Stimulated activated CD4-positive, alpha-beta T cell treated with anti-CD3 and anti-CD28 coated beads, Interleukin-15, amount 100 ng/mL, for 48 hours (primary cell): ENCODE results near the gene CAMK2D.

Experiments
- DNase-seq, 2 donors: peaks; one replicate each; pipeline ENCODE4 v3.0.0-alpha.2; 2020; ENCODE audit warnings: low read depth in 2 of 2

The CAMK2D gene

GRCh38 chr4:113637823-113638561 lies 123.5 kb downstream of the CAMK2D start:
- no peak for DNase-seq

- no peak for DNase-seq
These were observed 124.2 kb downstream of the CAMK2D start for GRCh38 chr4:113637363-113637762.

GRCh38 chr4:113636877-113637276 lies 124.7 kb downstream of the CAMK2D start:
- no peak for DNase-seq

- no peak for DNase-seq
These were observed 125.1 kb downstream of the CAMK2D start for GRCh38 chr4:113636438-113636818.

DNA sequence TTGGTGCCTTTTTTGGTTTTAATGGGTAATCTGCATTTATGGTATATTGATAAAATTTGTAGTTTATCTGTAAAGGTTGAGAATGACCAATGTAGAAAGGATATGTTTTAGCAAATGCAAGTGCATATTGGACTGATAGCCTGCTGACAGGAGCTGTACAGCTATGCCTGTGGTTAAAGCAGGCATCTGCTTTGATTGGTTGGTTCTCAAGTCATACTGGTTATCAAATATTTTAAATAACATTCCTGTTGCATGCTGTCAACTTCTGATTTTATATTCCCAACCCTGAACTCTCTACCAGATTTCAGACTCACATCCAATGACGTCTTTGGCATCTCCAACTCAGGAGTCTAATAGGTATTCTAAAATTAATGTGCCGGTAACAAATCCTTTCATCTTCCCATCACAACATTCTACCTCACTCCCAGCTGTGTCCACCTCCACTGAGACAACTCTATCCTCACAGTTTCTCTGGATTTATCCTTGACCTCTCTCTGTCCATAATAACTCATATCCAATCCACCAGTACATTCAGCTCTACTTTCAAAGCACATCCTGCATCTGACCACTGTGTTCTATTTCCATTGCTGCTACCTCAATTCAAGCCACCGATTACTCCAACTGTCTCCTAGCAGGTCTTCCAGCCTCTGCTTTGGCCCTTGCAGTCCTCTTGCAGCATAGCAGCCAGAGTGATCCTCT lies 125.7 kb downstream of the CAMK2D start:
- no peak for DNase-seq

GRCh38 chr4:113634081-113634969 lies 127.2 kb downstream of the CAMK2D start:
- no peak for DNase-seq

GRCh38 chr4:113633467-113633866 lies 128.1 kb downstream of the CAMK2D start:
- DNase-seq = no peak

GRCh38 chr4:113628711-113629110 lies 132.8 kb downstream of the CAMK2D start:
- DNase-seq = no peak

DNA sequence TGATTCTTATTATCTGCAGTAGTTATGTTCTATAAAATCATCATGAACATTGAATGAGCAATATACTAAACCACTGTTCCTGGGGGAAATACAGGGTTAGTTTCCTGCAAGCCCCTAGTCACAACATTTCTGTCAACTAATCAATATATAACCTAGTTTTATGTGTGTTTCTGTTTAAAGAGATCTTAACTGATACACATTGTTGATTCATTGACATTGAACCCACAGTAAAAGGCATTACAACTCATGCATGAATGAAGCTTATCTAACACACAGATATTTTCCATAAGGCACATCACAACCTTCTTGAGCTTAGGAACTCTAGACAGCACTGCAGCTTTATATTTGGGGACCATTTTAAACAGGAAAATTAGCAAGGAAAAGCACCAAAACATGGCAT lies 134.2 kb downstream of the CAMK2D start:
- DNase-seq = no peak

DNA sequence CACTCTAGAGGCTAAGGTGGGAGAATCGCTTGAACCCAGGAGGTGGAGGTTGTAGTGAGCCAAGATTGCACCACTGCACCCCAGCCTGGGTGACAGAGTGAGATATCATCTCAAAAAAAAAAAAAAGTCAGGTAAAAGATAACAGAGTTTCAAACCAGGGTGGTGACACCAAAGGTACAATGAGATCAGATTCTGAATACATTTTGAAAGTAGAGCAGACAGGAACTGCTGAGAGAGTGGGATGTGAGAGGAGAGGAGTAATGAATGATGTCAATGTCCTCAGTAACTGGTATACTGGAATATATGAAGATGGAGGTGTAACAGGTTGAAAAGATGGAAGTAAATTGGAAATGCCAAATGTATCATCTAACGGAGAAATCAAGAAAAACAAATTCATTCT lies 135.6 kb downstream of the CAMK2D start:
- DNase-seq = peak in 1 of 2 donors; percentile 4

GRCh38 chr4:113623274-113623894 lies 138.2 kb downstream of the CAMK2D start:
- DNase-seq = no peak

DNA sequence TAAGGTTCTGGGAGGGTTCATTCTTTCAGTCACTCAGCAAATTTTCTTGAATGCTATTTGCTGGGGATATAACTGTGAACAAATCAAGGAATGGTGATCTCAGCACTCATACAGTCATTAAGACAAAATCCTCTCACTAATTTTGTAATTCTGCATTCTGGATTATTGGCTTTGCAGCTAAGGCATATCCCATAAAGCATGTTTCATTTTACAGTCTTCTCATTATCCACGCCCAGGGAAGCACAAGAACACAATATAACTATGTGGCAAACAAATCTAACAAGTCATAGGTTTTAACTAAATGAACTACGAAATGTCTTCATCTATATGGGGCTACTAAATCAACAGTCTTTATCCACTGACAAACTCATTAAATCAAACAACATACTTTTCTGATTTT lies 139.9 kb downstream of the CAMK2D start:
- DNase-seq = no peak

DNA sequence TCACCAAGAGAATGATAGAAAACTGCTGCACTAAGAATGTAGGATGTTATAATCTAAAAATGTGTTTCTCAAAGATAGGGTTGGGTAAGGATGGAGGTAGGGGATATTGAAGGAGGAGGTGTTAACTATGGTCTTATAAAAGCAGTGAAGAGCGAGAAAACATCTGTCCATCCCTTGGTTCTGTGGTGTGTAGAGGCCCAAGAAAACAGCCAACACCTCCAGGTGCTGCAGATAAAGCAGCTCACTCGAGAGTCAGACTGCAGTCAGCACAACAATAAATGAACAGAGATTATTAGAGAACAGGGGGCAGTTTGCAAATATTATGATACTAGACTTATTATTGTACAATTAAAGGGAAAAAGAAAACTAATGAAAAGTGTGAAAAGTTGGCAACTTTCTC lies 141.5 kb downstream of the CAMK2D start:
- no peak for DNase-seq

DNA sequence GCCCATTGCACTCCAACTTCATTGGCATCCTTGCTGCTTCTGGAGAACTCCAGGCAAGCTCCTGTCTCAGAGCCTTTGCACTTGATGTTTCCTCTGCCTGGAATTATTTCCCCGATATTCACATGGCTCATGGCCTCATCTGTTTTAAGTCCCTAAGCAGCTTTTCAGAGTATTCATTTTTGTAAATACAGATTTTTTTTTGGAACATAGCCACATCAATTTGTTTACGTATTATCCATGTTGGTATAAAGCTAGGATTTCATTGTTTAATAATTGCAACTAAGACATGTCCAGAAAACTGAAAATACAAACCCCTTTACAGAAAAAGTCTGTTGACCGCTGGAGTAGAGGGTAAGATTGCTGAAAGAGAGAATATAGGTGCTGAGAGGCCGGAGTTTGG lies 142.0 kb downstream of the CAMK2D start:
- DNase-seq = no peak

GRCh38 chr4:113618205-113618604 lies 143.3 kb downstream of the CAMK2D start:
- DNase-seq = no peak

- no peak for DNase-seq
These were observed 144.3 kb downstream of the CAMK2D start for GRCh38 chr4:113617195-113617594.

DNA sequence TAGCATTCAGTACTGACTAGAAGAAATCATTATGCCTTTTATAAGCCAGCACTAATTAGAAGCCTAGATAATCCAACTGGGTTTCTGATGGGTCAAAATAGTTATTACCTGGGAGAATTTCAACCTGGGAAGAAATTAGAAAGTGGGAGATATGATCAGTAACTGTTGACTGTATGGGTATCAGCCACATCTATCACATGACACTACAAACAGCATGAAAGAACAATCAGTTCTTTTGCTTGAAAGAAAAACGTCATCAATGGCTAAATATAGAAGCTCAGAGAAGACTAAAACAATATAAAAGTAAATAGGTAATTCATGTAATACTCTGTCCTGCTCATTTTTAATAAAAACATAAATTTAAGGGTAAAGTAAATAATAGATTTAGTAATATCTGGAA lies 145.1 kb downstream of the CAMK2D start:
- no peak for DNase-seq

DNA sequence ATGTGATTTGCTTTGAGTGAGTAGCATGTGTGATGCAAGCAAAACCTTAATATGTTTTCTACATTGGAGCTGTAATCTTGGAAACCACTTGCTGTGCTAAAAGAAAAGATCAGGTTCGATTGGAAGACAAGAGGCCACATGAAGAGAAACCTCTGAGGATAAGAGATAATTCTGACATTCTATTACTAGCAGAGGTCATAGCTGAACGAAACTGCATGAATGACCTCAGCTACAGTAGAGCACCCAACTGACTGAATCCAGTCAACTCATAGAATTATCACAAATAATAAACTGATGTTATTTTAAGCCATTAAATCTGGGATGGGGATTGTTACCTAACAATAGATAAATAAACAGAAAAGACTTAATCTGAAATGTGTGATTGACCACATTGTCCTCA lies 147.1 kb downstream of the CAMK2D start:
- DNase-seq = no peak

- no peak for DNase-seq
These were observed 148.0 kb downstream of the CAMK2D start for GRCh38 chr4:113613503-113613902.

GRCh38 chr4:113610537-113610936 lies 151.0 kb downstream of the CAMK2D start:
- no peak for DNase-seq

DNA sequence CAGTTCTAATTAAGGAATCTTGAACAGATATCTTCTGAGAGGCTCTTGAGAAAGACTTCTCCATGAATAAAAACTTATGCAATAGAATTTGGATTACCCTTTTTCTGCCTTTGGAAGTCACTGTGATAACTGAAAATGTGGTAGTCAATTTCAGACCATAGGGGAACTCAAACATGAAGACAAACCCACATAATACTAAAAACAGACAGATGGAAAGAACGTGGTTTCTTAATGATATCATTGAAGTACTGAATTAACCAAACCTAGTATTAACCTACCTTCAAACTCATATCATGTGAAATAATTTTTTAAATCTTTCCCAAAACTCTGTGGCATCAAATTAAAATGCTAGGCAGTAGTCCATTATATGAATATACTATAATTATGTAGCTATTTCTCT lies 153.5 kb downstream of the CAMK2D start:
- no peak for DNase-seq

- no peak for DNase-seq
These were observed 154.3 kb downstream of the CAMK2D start for GRCh38 chr4:113607147-113607720.
